Nephron (organoid): Measurements from ENCODE around the gene TMCC2.
A peak's percentile ranks its signal among the peaks of the same experiment; 100 is the strongest.

Source experiments
- H3K27ac Mint-ChIP-seq, 3 experiments: 2 replicates each; pipeline ENCODE4 v1.8.0; 2020; ENCODE audit warnings: mixed read lengths in 3 of 3, mild to moderate bottlenecking in 2 of 3, moderate library complexity in 1 of 3
- H3K27me3 Mint-ChIP-seq: 2 replicates; pipeline ENCODE4 v1.8.0; 2021; ENCODE audit warnings: low read depth, mild to moderate bottlenecking, moderate library complexity, mixed read lengths
- H3K36me3 Mint-ChIP-seq: 2 replicates; pipeline ENCODE4 v1.8.0; 2020; ENCODE audit warnings: low read depth, mixed read lengths
- H3K4me1 Mint-ChIP-seq: 2 replicates; pipeline ENCODE4 v1.8.0; 2020; ENCODE audit warnings: mixed read lengths
- H3K4me3 Mint-ChIP-seq, 3 experiments: 2 replicates each; pipeline ENCODE4 v1.8.0; 2020; ENCODE audit warnings: mild to moderate bottlenecking in 3 of 3, mixed read lengths in 3 of 3, moderate library complexity in 2 of 3
- H3K9me3 Mint-ChIP-seq: 2 replicates; pipeline ENCODE4 v1.8.0; 2020; ENCODE audit warnings: mixed read lengths
- TF ChIP-seq, protein P1 (sequence below), 3 experiments: fragments of 200-600 bp; sonication (generic); IDR thresholded peaks; one replicate each; pipeline ENCODE4 v1.5.0; 2021; ENCODE audit warnings: antibody characterized with exemption in 3 of 3; ENCODE audit not compliant: unreplicated experiment in 3 of 3

Gene TMCC2

DNA sequence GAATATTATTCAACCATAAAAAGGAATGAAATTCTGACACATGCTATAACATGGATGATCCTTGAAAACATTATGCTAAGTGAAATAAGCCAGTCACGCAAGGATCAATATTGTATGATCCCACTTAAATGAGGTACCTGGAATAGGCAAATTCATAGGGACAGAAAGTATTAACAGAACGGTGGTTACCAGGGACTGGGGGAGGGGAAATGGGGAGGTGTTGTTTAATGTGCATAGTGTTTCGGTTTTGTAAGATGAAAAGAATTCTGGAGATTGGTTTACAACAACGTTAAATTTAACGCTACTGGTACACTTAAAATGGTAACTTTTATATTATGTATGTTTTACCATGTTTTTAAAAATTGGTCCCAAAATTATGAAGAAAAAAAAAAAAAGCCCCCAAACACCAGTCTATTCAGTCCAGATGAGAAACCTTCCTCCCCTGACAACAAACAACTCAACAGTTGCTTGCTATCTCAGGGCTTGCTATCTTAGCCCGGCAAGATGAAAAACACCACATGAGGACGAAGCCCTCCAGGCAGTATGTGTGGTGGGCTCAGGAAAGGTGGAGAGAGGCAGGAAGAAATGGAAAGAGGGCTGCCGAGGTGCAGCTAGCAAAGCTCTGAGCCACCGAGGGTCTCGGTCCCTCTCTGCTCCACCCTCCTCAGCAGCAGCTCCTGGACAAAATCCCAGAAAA, 85.3 kb downstream of the TMCC2 start:
- peak overlapping the region; percentile 37 to 61 (median 43) for H3K4me3 Mint-ChIP-seq
- H3K9me3 Mint-ChIP-seq, result no peaks in the 10 kb centered on the region
- no peaks in the 10 kb centered on the region for H3K27me3 Mint-ChIP-seq
- H3K4me1 Mint-ChIP-seq, result peaks cover 55% of the 10 kb centered on the region
- H3K27ac Mint-ChIP-seq, result peak overlapping the region; percentile 95 to 99 (median 97)
- TF ChIP-seq, protein P1, sequence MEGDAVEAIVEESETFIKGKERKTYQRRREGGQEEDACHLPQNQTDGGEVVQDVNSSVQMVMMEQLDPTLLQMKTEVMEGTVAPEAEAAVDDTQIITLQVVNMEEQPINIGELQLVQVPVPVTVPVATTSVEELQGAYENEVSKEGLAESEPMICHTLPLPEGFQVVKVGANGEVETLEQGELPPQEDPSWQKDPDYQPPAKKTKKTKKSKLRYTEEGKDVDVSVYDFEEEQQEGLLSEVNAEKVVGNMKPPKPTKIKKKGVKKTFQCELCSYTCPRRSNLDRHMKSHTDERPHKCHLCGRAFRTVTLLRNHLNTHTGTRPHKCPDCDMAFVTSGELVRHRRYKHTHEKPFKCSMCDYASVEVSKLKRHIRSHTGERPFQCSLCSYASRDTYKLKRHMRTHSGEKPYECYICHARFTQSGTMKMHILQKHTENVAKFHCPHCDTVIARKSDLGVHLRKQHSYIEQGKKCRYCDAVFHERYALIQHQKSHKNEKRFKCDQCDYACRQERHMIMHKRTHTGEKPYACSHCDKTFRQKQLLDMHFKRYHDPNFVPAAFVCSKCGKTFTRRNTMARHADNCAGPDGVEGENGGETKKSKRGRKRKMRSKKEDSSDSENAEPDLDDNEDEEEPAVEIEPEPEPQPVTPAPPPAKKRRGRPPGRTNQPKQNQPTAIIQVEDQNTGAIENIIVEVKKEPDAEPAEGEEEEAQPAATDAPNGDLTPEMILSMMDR (IDR thresholded peaks at IDR 0.05; ENCODE audit: unreplicated experiment in 3 of 3), result no peak
- H3K36me3 Mint-ChIP-seq, result peaks cover 21% of the 10 kb centered on the region

DNA sequence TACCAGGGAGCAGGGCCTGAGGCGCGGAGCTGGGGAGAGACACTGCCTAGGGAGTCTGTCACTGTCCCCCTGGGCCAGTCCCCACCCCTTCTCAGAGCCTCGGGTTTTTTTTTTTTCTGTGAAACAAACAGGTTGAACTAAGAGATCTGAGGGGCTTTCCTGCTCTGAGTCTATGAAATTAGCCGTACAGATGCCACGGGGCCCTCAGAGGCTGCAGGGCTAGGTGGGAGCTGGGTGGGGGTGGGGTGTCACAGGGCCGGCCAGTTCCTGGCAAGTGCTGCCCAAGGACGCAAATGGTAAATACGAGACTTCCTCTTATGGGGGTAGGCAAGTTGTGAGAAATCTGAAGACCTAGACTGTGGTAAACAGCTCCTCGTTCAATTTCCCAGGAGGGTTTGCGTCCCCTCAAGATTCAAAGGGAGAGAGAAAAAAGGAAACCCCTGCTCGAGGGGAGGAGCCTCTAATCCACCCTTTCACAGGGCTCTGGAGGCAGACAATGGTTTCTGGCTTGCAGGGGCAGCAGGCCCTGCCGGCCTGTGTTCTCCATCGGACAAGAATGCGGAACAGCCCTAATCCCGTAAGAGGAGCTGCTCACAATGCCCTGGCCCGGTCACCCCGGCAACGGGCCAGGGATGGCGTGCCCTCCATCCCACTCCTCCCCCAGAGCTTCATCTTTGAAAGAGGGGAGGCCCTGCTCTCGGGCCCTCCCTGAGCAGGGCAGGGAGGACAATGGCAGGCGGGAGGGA, 86.0 kb downstream of the TMCC2 start:
- peaks cover 14% of the 10 kb centered on the region for H3K36me3 Mint-ChIP-seq
- H3K4me1 Mint-ChIP-seq, result peaks cover 62% of the 10 kb centered on the region
- peak overlapping the region; percentile 95 to 99 (median 97) for H3K27ac Mint-ChIP-seq
- no peaks in the 10 kb centered on the region for H3K27me3 Mint-ChIP-seq
- H3K9me3 Mint-ChIP-seq, result no peaks in the 10 kb centered on the region
- TF ChIP-seq, protein P1 (IDR thresholded peaks at IDR 0.05; ENCODE audit: unreplicated experiment in 3 of 3), result no peak
- H3K4me3 Mint-ChIP-seq, result peak overlapping the region; percentile 50 to 65 (median 61)

DNA sequence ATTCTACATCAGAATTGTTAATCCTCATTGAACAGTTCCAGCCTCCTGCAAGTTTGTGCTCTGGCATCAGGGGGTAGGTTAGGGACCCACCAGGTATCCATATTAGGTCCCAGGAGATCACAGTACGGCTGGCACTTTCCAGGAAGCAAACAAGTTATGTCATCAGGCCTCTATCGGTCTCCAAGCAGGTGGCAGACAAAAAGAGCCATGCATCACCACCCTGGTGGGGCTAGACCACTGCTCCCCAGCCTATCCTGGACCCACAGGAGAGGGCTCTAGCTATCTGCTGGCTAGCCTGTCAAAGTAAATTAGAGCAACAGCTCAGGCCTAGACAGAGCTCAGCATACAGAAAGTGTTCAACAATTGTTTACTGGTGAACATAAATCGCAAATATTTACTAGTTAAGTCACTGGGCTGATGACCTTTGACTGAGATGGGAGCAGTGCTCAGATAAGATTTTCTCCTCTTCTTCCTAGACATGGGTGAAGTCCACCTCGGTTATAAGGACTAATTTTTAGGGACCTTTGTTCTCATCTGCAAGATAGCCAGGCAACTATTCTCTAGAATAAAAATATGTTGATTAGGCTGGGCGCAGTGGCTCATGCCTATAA, 87.4 kb downstream of the TMCC2 start:
- H3K4me1 Mint-ChIP-seq, result peaks cover 75% of the 10 kb centered on the region
- H3K36me3 Mint-ChIP-seq, result peaks cover 8% of the 10 kb centered on the region
- H3K27ac Mint-ChIP-seq, result peak overlapping the region; percentile 95 to 99 (median 97)
- TF ChIP-seq, protein P1 (IDR thresholded peaks at IDR 0.05; ENCODE audit: unreplicated experiment in 3 of 3), result no peak
- H3K4me3 Mint-ChIP-seq, result no peak overlapping the region
- no peaks in the 10 kb centered on the region for H3K9me3 Mint-ChIP-seq
- no peaks in the 10 kb centered on the region for H3K27me3 Mint-ChIP-seq

DNA sequence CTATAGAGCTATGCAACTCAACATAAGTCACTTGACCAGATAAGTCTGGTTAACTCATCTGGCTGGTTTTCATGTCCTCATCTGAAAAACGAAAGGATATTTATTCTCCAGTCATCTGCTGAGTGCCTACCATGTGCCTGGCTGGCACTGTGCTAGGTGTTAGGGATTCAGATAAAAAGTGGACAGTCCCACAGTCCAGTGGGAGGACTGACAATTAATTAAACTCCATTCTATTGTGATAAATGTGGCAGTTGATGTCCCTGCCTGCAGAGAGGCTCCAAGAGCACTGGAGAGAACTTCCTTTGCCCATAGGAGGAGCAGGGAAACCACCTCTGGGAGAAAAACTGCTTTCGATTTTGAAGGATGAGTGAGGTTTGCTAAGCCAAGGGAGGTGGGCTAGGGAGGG, 88.4 kb downstream of the TMCC2 start:
- peaks cover 5% of the 10 kb centered on the region for H3K27me3 Mint-ChIP-seq
- TF ChIP-seq, protein P1 (IDR thresholded peaks at IDR 0.05; ENCODE audit: unreplicated experiment in 3 of 3), result no peak
- no peak overlapping the region for H3K4me3 Mint-ChIP-seq
- no peaks in the 10 kb centered on the region for H3K36me3 Mint-ChIP-seq
- no peaks in the 10 kb centered on the region for H3K9me3 Mint-ChIP-seq
- H3K27ac Mint-ChIP-seq, result peak overlapping the region in 2 of 3 experiments; percentile 58 to 63
- peaks cover 76% of the 10 kb centered on the region for H3K4me1 Mint-ChIP-seq

DNA sequence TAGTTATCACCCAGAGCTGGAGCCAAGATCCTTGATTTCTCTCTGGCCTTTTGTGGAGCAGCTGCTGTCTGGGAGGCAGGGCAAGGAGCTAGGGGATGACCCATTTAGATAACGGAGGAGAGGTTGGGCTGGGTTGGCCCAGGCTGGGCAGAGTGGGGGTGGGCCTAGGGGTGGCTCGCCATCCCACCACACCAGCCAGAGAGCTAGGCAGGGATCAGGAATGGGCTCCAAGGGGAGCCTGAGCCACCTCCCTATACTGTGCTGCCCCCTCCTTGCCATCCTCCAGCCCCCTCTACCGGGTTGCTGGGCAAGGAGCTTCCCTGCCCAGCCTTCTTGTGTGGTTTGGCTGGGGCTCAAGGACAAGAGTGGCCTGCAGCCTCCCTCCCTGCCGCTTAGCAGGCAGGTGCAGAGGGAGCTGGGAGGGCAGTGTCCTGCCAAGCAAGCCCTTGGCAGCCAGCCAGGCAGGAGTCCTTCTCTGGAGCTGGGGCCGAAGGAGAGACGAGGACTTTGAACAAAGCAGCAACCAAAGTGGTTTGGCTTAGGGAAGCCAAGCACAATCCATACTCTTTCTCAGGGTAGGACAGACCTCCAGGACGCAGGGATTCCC, 89.7 kb downstream of the TMCC2 start:
- TF ChIP-seq, protein P1 (IDR thresholded peaks at IDR 0.05; ENCODE audit: unreplicated experiment in 3 of 3), result no peak
- Mint-ChIP-seq H3K4me3 (peak overlapping the region; percentile 52 to 57 (median 56)), H3K27me3 (peaks cover 5% of the 10 kb centered on the region), H3K27ac (peak overlapping the region; percentile 58 to 93 (median 83)), H3K9me3 (no peaks in the 10 kb centered on the region), H3K4me1 (peaks cover 79% of the 10 kb centered on the region), H3K36me3 (no peaks in the 10 kb centered on the region)
